ENCODE measurements around the gene PHRF1. TPM values are rescaled to one million over a fixed set of nuclear protein-coding genes. Genes with fewer than 3 reads are reported as not detected.

PHRF1 gene
- total and polyA plus RNA-seq, 2 donors (not counting 3 experiments of a cell fraction or from before 2014, with no cell fraction given): 14.2 to 39.4 TPM

DNA sequence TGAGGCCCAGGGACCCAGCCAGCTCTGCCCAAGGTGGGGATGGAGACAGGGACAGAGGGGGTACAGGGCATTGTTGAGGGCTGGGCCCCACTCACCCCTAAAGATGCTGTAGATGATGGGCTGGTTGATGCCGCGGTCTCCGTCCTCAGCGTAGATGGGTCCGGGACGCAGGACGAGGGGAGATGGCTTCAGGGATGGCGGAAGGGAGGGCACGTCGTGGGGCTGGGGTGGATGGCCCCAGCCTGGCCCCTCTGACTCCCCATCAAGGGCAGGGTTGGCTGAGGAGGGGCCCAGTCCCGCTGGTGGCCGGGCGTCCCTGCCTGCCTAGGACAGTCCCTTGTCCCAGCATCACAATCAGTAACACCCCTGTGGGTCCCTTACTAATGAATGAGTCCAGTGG is 43.9 kb downstream of the PHRF1 start:
- ChIA-PET CTCF (no interaction called here), POLR2A (no interaction called here)
- H2AFZ ChIP-seq (ENCODE audit: low read depth, low read length): no peak overlapping the region
- FAIRE-seq (no peak), DNase-seq (ENCODE audit: low read depth, low spot score) (no peak)
- no peaks in the 10 kb centered on the region for H3K27me3 ChIP-seq (ENCODE audit: control insufficient read depth in 2 of 2, insufficient read depth in 2 of 2, low read length in 2 of 2)
- no peaks in the 10 kb centered on the region for H3K79me2 ChIP-seq (ENCODE audit: control insufficient read depth, insufficient read depth, low read length)
- no peak for TF ChIP-seq EZH2 (IDR thresholded peaks at IDR 0.05; ENCODE audit: borderline replicate concordance, low read depth, low read length, severe bottlenecking)
- TF ChIP-seq, protein P1, sequence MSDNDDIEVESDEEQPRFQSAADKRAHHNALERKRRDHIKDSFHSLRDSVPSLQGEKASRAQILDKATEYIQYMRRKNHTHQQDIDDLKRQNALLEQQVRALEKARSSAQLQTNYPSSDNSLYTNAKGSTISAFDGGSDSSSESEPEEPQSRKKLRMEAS (IDR thresholded peaks at IDR 0.05; ENCODE audit: insufficient read depth, insufficient read length): no peak
- no peak for TF ChIP-seq POLR2A (IDR thresholded peaks at IDR 0.05; ENCODE audit: low read depth, low read length)
- TF ChIP-seq JUN (IDR thresholded peaks at IDR 0.05; ENCODE audit: borderline replicate concordance, insufficient read depth, insufficient read length, low read depth): no peak
- no peak for TF ChIP-seq MYC (IDR thresholded peaks at IDR 0.05; ENCODE audit: low read depth, low read length)
- TF ChIP-seq, protein P2, sequence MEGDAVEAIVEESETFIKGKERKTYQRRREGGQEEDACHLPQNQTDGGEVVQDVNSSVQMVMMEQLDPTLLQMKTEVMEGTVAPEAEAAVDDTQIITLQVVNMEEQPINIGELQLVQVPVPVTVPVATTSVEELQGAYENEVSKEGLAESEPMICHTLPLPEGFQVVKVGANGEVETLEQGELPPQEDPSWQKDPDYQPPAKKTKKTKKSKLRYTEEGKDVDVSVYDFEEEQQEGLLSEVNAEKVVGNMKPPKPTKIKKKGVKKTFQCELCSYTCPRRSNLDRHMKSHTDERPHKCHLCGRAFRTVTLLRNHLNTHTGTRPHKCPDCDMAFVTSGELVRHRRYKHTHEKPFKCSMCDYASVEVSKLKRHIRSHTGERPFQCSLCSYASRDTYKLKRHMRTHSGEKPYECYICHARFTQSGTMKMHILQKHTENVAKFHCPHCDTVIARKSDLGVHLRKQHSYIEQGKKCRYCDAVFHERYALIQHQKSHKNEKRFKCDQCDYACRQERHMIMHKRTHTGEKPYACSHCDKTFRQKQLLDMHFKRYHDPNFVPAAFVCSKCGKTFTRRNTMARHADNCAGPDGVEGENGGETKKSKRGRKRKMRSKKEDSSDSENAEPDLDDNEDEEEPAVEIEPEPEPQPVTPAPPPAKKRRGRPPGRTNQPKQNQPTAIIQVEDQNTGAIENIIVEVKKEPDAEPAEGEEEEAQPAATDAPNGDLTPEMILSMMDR (IDR thresholded peaks at IDR 0.05; ENCODE audit: extremely low read depth in 1 of 2, insufficient read depth in 1 of 2, low read depth in 1 of 2, low read length in 2 of 2): no peak
- TF ChIP-seq POLR2AphosphoS5 (IDR thresholded peaks at IDR 0.05; ENCODE audit: insufficient read depth, low read depth, low read length): no peak
- TF ChIP-seq FOS (IDR thresholded peaks at IDR 0.05; ENCODE audit: borderline replicate concordance, insufficient read depth, low read length): no peak
- no peak for TF ChIP-seq GATA2 (IDR thresholded peaks at IDR 0.05; ENCODE audit: insufficient read depth, insufficient read length, low read depth, low read length)
- H3K9me1 ChIP-seq (replicated peaks; ENCODE audit: control insufficient read depth, extremely low read depth, insufficient read depth, low read length): no peaks in the 10 kb centered on the region
- intact Hi-C loops (cut with micrococcal nuclease): no loop called here
- H3K4me1 ChIP-seq (ENCODE audit: control insufficient read depth, extremely low read depth, insufficient read depth, low read length): peaks cover 1% of the 10 kb centered on the region
- H3K27ac ChIP-seq (ENCODE audit: insufficient read depth, low read depth, low read length): no peak overlapping the region
- H3K36me3 ChIP-seq (ENCODE audit: control insufficient read depth in 2 of 2, extremely low read depth in 1 of 2, insufficient read depth in 2 of 2, low read length in 2 of 2): no peaks in the 10 kb centered on the region
- no peak overlapping the region for H3K9ac ChIP-seq (replicated peaks; ENCODE audit: extremely low read depth, insufficient read depth, low read length)
- BruUV-seq (replicated peaks): no TSS peak
- H4K20me1 ChIP-seq (replicated peaks; ENCODE audit: control insufficient read depth, extremely low read depth, insufficient read depth, low read length): no peaks in the 10 kb centered on the region
- H3K4me2 ChIP-seq (ENCODE audit: insufficient read depth, low read length): no peak overlapping the region
- H3K9me3 ChIP-seq (replicated peaks; ENCODE audit: control insufficient read depth, insufficient read depth, low read length): no peaks in the 10 kb centered on the region
- H3K4me3 ChIP-seq (replicated peaks in 1 of 3; ENCODE audit: insufficient read depth in 1 of 3, low read depth in 1 of 3, low read length in 3 of 3): no peak overlapping the region
- dilution Hi-C loops (cut with MboI; ENCODE audit: extremely low pct_ligation_motif_present, low sequenced_read_pairs): no loop called here
